ENCODE measurements around the gene WDFY2. TPM values are rescaled to one million over a fixed set of nuclear protein-coding genes. Genes with fewer than 3 reads are reported as not detected.
A peak's percentile ranks its signal among the peaks of the same experiment; 100 is the strongest.

The WDFY2 gene
- total and polyA plus RNA-seq, 5 donors from 2014 or later: 4.0 to 26.2 (median 4.9) TPM

- Histone ChIP-seq H3K27ac (ENCODE audit: insufficient read depth, low read length, poor library complexity, severe bottlenecking) (no peak overlapping the region), H3K9me3 (ENCODE audit: control insufficient read depth in 2 of 2, low read length in 2 of 2) (no peaks in the 10 kb centered on the region), H3K36me3 (ENCODE audit: control insufficient read depth, insufficient read depth, low read length) (no peaks in the 10 kb centered on the region), H3K27me3 (ENCODE audit: control insufficient read depth, insufficient read depth, low read length) (no peaks in the 10 kb centered on the region), H3K4me1 (ENCODE audit: control insufficient read depth, insufficient read depth, low read length, poor library complexity, severe bottlenecking) (peaks cover 5% of the 10 kb centered on the region), H3K4me3 (ENCODE audit: low read depth, low read length) (no peak overlapping the region)
- Mint-ChIP-seq H3K27ac (no peak overlapping the region), H3K4me1 (peaks cover 23 to 36% (median 24%) of the 10 kb centered on the region in 4 donors), H3K9me3 (no peaks in the 10 kb centered on the region), H3K4me3 (no peak overlapping the region), H3K36me3 (peaks cover 5% of the 10 kb centered on the region), H3K27me3 (no peaks in the 10 kb centered on the region)
- DNase-seq: no peak
- ATAC-seq (ENCODE audit: low read depth in 2 of 2): no peak
Measured at GRCh38 chr13:51620165-51620983, 36.1 kb downstream of the WDFY2 start.

GRCh38 chr13:51621602-51622001, 37.3 kb downstream of the WDFY2 start:
- no peak overlapping the region for H3K27ac Mint-ChIP-seq
- no peak overlapping the region for H3K4me3 Mint-ChIP-seq

GRCh38 chr13:51623473-51623872, 39.2 kb downstream of the WDFY2 start:
- H3K27ac Mint-ChIP-seq: no peak overlapping the region

More at GRCh38 chr13:51621602-51622001, 37.3 kb downstream of the WDFY2 start:
- no peaks in the 10 kb centered on the region for H3K9me3 Mint-ChIP-seq
- H3K4me1 Mint-ChIP-seq: peaks cover 24 to 36% (median 31%) of the 10 kb centered on the region in 4 donors
- Histone ChIP-seq H3K4me3 (ENCODE audit: low read depth, low read length) (no peak overlapping the region), H3K36me3 (ENCODE audit: control insufficient read depth, insufficient read depth, low read length) (no peaks in the 10 kb centered on the region), H3K9me3 (ENCODE audit: control insufficient read depth in 2 of 2, low read length in 2 of 2) (no peaks in the 10 kb centered on the region), H3K27ac (ENCODE audit: insufficient read depth, low read length, poor library complexity, severe bottlenecking) (no peak overlapping the region), H3K27me3 (ENCODE audit: control insufficient read depth, insufficient read depth, low read length) (no peaks in the 10 kb centered on the region), H3K4me1 (ENCODE audit: control insufficient read depth, insufficient read depth, low read length, poor library complexity, severe bottlenecking) (peaks cover 5% of the 10 kb centered on the region)
- no peaks in the 10 kb centered on the region for H3K27me3 Mint-ChIP-seq
- ATAC-seq (ENCODE audit: low read depth in 2 of 2) (no peak), DNase-seq (no peak)
- H3K36me3 Mint-ChIP-seq: peaks cover 10% of the 10 kb centered on the region

GRCh38 chr13:51624207-51624606, 39.9 kb downstream of the WDFY2 start:
- ATAC-seq (ENCODE audit: low read depth in 2 of 2) (no peak), DNase-seq (no peak)
- Histone ChIP-seq H3K9me3 (ENCODE audit: control insufficient read depth in 2 of 2, low read length in 2 of 2) (no peaks in the 10 kb centered on the region), H3K4me1 (ENCODE audit: control insufficient read depth, insufficient read depth, low read length, poor library complexity, severe bottlenecking) (peaks cover 5% of the 10 kb centered on the region), H3K4me3 (ENCODE audit: low read depth, low read length) (no peak overlapping the region), H3K27me3 (ENCODE audit: control insufficient read depth, insufficient read depth, low read length) (no peaks in the 10 kb centered on the region), H3K27ac (ENCODE audit: insufficient read depth, low read length, poor library complexity, severe bottlenecking) (no peak overlapping the region), H3K36me3 (ENCODE audit: control insufficient read depth, insufficient read depth, low read length) (no peaks in the 10 kb centered on the region)
- H3K4me1 Mint-ChIP-seq: peaks cover 27 to 39% (median 35%) of the 10 kb centered on the region in 4 donors
- no peaks in the 10 kb centered on the region for H3K27me3 Mint-ChIP-seq
- H3K36me3 Mint-ChIP-seq: peaks cover 10% of the 10 kb centered on the region
- no peak overlapping the region for H3K27ac Mint-ChIP-seq
- no peak overlapping the region for H3K4me3 Mint-ChIP-seq
- no peaks in the 10 kb centered on the region for H3K9me3 Mint-ChIP-seq

More at GRCh38 chr13:51623473-51623872, 39.2 kb downstream of the WDFY2 start:
- Histone ChIP-seq H3K4me3 (ENCODE audit: low read depth, low read length) (no peak overlapping the region), H3K27ac (ENCODE audit: insufficient read depth, low read length, poor library complexity, severe bottlenecking) (no peak overlapping the region), H3K36me3 (ENCODE audit: control insufficient read depth, insufficient read depth, low read length) (no peaks in the 10 kb centered on the region), H3K9me3 (ENCODE audit: control insufficient read depth in 2 of 2, low read length in 2 of 2) (no peaks in the 10 kb centered on the region), H3K27me3 (ENCODE audit: control insufficient read depth, insufficient read depth, low read length) (no peaks in the 10 kb centered on the region), H3K4me1 (ENCODE audit: control insufficient read depth, insufficient read depth, low read length, poor library complexity, severe bottlenecking) (peaks cover 5% of the 10 kb centered on the region)
- Mint-ChIP-seq H3K27me3 (no peaks in the 10 kb centered on the region), H3K4me3 (no peak overlapping the region), H3K9me3 (no peaks in the 10 kb centered on the region), H3K36me3 (peaks cover 10% of the 10 kb centered on the region), H3K4me1 (peaks cover 20 to 33% (median 30%) of the 10 kb centered on the region in 4 donors)
- ATAC-seq (ENCODE audit: low read depth in 2 of 2) (no peak), DNase-seq (no peak)

- no peak for DNase-seq
Measured at GRCh38 chr13:51624695-51625345, 40.6 kb downstream of the WDFY2 start.

GRCh38 chr13:51625555-51626345, 41.5 kb downstream of the WDFY2 start:
- Mint-ChIP-seq H3K4me1 (peaks cover 32 to 47% (median 35%) of the 10 kb centered on the region in 4 donors), H3K27me3 (no peaks in the 10 kb centered on the region)

More at GRCh38 chr13:51624695-51625345, 40.6 kb downstream of the WDFY2 start:
- no peak overlapping the region for H3K4me3 ChIP-seq (ENCODE audit: low read depth, low read length)
- no peak for ATAC-seq (ENCODE audit: low read depth in 2 of 2)
- H3K27ac Mint-ChIP-seq: peak overlapping the region in 1 of 3 donors; percentile 3
- no peak overlapping the region for H3K4me3 Mint-ChIP-seq
- no peaks in the 10 kb centered on the region for H3K36me3 ChIP-seq (ENCODE audit: control insufficient read depth, insufficient read depth, low read length)
- peaks cover 10% of the 10 kb centered on the region for H3K36me3 Mint-ChIP-seq
- no peaks in the 10 kb centered on the region for H3K27me3 Mint-ChIP-seq
- no peak overlapping the region for H3K27ac ChIP-seq (ENCODE audit: insufficient read depth, low read length, poor library complexity, severe bottlenecking)
- H3K27me3 ChIP-seq (ENCODE audit: control insufficient read depth, insufficient read depth, low read length): no peaks in the 10 kb centered on the region
- no peaks in the 10 kb centered on the region for H3K9me3 ChIP-seq (ENCODE audit: control insufficient read depth in 2 of 2, low read length in 2 of 2)
- peaks cover 5% of the 10 kb centered on the region for H3K4me1 ChIP-seq (ENCODE audit: control insufficient read depth, insufficient read depth, low read length, poor library complexity, severe bottlenecking)
- H3K4me1 Mint-ChIP-seq: peaks cover 32 to 44% (median 35%) of the 10 kb centered on the region in 4 donors
- no peaks in the 10 kb centered on the region for H3K9me3 Mint-ChIP-seq

GRCh38 chr13:51626749-51627148, 42.5 kb downstream of the WDFY2 start:
- no peaks in the 10 kb centered on the region for H3K36me3 ChIP-seq (ENCODE audit: control insufficient read depth, insufficient read depth, low read length)
- H3K36me3 Mint-ChIP-seq: peaks cover 6% of the 10 kb centered on the region
- DNase-seq (no peak), ATAC-seq (ENCODE audit: low read depth in 2 of 2) (no peak)
- H3K4me3 Mint-ChIP-seq: no peak overlapping the region
- no peak overlapping the region for H3K27ac Mint-ChIP-seq
- H3K27me3 Mint-ChIP-seq: no peaks in the 10 kb centered on the region
- no peak overlapping the region for H3K27ac ChIP-seq (ENCODE audit: insufficient read depth, low read length, poor library complexity, severe bottlenecking)
- H3K27me3 ChIP-seq (ENCODE audit: control insufficient read depth, insufficient read depth, low read length): no peaks in the 10 kb centered on the region
- H3K9me3 ChIP-seq (ENCODE audit: control insufficient read depth in 2 of 2, low read length in 2 of 2): no peaks in the 10 kb centered on the region
- peaks cover 5% of the 10 kb centered on the region for H3K4me1 ChIP-seq (ENCODE audit: control insufficient read depth, insufficient read depth, low read length, poor library complexity, severe bottlenecking)
- H3K4me1 Mint-ChIP-seq: peaks cover 29 to 48% (median 33%) of the 10 kb centered on the region in 4 donors
- no peaks in the 10 kb centered on the region for H3K9me3 Mint-ChIP-seq
- H3K4me3 ChIP-seq (ENCODE audit: low read depth, low read length): no peak overlapping the region

More at GRCh38 chr13:51625555-51626345, 41.5 kb downstream of the WDFY2 start:
- Mint-ChIP-seq H3K27ac (peak overlapping the region in 1 of 3 donors; percentile 18), H3K4me3 (no peak overlapping the region), H3K36me3 (peaks cover 6% of the 10 kb centered on the region), H3K9me3 (no peaks in the 10 kb centered on the region)
- no peaks in the 10 kb centered on the region for H3K9me3 ChIP-seq (ENCODE audit: control insufficient read depth in 2 of 2, low read length in 2 of 2)
- ATAC-seq (ENCODE audit: low read depth in 2 of 2): no peak
- no peaks in the 10 kb centered on the region for H3K27me3 ChIP-seq (ENCODE audit: control insufficient read depth, insufficient read depth, low read length)
- H3K27ac ChIP-seq (ENCODE audit: insufficient read depth, low read length, poor library complexity, severe bottlenecking): no peak overlapping the region
- H3K4me1 ChIP-seq (ENCODE audit: control insufficient read depth, insufficient read depth, low read length, poor library complexity, severe bottlenecking): peaks cover 5% of the 10 kb centered on the region
- no peak overlapping the region for H3K4me3 ChIP-seq (ENCODE audit: low read depth, low read length)
- H3K36me3 ChIP-seq (ENCODE audit: control insufficient read depth, insufficient read depth, low read length): no peaks in the 10 kb centered on the region
- no peak for DNase-seq
